Middle frontal gyrus (tissue), 1 donor: ENCODE data around the gene RPS29.
"Not testable (repeated sequence)": the region's sequence is repeated elsewhere in the genome, so short reads cannot be mapped to it uniquely, and the experiment has no call there.

Source experiments
- DNase-seq: peaks from one replicate; pipeline ENCODE4 v3.0.0-alpha.2; 2015; ENCODE audit warnings: low spot score; ENCODE audit errors: extremely low spot score

The RPS29 gene

GRCh38 chr14:49598485-49599300, 12.5 kb upstream of the RPS29 start, which contains the start of gene LRR1:
Gene LRR1 (plus strand): TSS chr14:49598940. CDS start chr14:49599021, 81 bp downstream.
- DNase-seq = peak; percentile 33

- no peak for DNase-seq
Measured at GRCh38 chr14:49598189-49598484, 12.0 kb upstream of the RPS29 start.

GRCh38 chr14:49594347-49595091, 8.3 kb upstream of the RPS29 start:
- DNase-seq = peak; percentile 9

GRCh38 chr14:49593016-49593415, 6.8 kb upstream of the RPS29 start:
- no peak for DNase-seq

GRCh38 chr14:49589387-49589786, 3.2 kb upstream of the RPS29 start:
- no peak for DNase-seq

DNA sequence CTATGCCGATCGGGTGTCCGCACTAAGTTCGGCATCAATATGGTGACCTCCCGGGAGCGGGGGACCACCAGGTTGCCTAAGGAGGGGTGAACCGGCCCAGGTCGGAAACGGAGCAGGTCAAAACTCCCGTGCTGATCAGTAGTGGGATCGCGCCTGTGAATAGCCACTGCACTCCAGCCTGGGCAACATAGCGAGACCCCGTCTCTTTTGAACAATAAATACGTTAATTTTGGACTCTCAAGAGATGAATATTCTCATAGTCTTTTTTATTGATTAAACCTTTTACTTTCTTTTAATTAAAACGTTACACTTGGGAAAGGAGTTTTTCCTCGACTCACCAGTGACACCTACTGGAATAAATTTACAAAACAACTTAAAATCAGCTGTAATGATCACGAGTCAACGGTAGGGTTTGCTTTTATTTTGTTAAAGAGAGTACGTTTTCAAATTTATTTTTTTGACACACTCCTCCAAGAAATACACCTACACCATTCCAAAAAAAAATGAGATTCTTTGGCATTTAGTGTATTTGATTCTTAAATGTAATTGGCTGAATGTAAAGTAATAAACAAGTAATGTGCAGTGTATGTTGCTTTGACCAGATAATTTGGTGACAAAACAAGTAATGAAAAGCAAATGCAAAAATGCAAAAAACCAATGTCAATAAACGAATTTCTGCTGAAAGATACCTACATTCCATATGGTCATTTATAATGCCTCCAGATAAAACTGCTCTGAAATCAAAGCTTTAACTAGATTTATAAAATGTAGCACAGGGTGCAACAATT, 687 bp upstream of the RPS29 start:
- peak; percentile 68 for DNase-seq

DNA sequence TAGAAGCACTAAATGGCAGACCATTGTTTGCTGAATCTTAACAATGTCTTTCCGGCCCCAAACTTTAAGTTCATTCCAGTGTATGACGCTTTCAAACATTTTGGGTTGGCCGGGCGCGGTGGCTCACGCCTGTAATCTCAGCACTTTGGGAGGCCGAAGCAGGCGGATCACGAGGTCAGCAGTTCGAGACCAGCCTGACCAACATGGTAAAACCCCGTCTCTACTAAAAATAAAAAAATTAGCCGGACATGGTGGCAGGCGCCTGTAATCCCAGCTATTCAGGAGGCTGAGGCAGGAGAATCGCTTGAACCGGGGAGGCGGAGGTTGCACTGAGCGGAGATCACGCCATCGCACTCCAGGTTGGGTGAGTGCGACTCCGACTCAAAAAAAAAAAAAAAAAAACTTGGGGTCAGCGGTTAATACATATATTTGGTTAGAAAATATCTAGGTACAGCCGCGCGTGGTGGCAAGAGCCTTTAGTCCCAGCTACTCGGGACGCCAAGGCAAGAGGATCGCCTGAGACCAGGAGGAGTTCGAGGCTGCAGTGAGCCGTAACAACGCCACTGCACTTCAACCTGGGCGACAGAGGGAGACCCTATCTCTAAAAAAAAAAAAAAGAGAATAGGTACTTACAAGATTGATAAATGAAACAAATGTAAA, 1.1 kb downstream of the RPS29 start:
- DNase-seq = not testable (repeated sequence)

GRCh38 chr14:49584058-49584457, 2.1 kb downstream of the RPS29 start:
- no peak for DNase-seq

GRCh38 chr14:49583629-49584028, 2.6 kb downstream of the RPS29 start:
- no peak for DNase-seq

GRCh38 chr14:49582113-49582977, 3.8 kb downstream of the RPS29 start:
- no peak for DNase-seq

DNA sequence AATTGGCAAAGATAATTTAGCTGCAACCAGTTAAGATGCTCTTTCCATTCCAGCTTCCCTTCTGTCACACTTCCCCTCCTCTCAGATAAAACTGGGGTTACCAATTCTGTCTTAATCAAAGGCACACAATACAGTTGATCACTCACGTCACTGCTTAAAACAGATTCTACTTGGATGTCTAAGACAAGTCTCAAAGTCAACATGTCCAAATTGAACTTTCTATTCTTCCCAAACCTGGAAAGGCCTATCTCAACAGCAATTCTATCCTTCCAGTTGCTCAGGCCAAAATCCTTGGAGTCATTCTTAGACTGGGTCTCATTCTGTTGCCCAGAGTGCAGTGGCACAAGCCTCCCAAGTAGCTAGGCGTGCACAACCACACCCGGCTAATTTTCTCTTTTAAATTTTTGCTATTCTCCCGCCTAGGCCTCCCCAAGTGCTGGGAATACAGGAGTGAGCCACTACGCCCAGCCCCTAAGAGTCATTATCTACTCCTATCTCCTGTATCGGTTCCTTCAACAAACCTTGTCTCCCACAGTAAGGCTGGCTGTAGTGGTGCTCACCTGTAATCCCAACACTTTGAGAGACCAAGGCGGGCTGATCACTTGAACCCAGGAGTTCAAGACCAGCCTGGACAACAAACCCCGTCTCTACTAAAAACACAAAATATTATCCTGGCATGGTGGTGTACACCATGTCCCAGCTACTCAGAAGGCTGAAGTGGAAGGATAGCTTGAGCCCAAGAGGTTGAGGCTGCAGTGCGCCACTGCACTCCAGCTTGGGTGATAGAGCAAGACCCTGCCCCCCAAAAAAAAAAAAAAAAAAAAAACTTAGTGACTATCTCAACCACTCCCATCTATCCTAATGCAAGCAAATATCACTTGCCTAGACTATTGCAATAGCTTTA, 4.7 kb downstream of the RPS29 start:
- DNase-seq = no peak

- no peak for DNase-seq
Measured at GRCh38 chr14:49579841-49580240, 6.3 kb downstream of the RPS29 start.

DNA sequence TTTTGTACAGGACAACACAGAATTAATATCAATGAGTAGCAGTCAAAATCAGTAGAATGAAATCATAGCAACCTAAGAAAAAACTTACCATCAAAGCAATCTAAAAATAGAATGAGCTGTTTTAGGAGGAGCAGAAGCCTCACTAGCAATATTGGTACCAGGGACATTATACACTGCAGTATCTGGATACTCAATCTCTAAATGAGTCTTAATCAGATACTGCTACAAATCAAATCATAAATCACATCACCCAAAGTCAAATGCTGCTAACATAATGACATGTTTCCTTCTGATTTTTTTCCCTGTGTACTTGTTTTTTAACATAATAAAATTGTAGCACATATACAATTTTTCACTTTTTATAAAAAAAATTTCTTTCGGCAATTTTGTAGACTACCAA, 8.0 kb downstream of the RPS29 start:
- no peak for DNase-seq

GRCh38 chr14:49574038-49574437, 12.1 kb downstream of the RPS29 start:
- no peak for DNase-seq

DNA sequence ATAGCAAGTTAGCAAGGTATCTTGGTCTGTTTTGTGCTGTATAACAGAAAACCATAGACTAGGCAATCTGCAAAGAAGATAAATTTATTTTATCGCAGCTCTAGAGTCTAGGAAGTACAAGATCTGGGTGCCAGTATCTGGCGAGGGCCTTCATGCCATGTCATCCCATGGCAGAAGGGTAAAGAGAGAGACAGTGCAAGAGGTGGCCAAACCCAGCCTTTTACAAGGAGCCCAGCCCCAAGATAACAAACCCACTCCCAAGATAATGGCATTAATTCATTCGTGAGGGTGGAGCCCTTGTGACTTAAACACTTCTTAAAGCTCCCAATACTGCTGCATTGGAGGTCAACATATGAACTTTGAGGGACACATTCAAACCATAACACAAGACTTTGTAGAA, 16.9 kb downstream of the RPS29 start:
- DNase-seq = no peak

GRCh38 chr14:49566714-49567113, 19.5 kb downstream of the RPS29 start:
- no peak for DNase-seq

- no peak for DNase-seq
Measured at GRCh38 chr14:49559979-49560768, 26.0 kb downstream of the RPS29 start.

DNA sequence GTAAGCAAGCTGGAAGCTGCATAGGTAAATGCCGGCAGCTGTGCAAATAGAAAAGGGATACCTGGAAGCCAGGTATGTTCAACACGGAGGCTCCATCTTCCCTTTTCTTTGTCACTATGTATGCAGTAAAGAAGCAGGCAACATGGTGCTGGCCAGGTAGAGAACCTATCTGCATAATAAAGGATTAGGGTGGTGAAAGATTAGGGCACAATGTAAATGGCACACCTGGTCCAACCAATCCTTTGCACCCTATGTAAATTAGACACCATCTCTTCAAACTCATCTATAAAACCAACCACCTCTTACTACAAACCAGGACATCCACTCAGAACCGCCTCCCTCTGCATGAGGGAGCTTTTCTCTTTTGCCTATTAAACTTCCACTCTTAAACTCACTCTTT, 32.3 kb downstream of the RPS29 start:
- no peak for DNase-seq

DNA sequence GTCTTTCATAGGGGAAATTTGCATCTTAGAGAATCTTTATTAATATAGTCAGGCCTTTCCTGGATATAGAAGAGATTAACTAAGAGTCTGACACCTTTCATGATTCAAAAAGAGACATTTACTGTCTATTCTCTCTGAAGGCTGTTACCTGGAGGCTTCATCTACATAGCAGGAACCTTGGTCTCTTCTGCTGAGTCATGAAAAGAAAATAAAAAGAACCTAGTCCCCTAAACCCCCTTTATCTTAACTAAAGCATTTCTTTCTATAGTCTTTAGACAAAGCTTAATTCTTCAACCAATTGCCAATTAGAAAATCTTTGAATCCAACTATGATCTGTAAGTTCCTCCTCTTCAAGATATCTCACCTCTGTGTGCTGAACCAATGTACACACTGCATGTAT, 33.1 kb downstream of the RPS29 start:
- DNase-seq = no peak
